GM19351 (cell line): ENCODE measurements around the gene ANXA11.

Source experiments
- ATAC-seq: cut with Tn5 transposase; IDR thresholded peaks from one replicate; pipeline ENCODE4 v1.9.1; 2021; ENCODE audit warnings: mild to moderate bottlenecking, moderate library complexity; ENCODE audit not compliant: unreplicated experiment

ANXA11 gene

DNA sequence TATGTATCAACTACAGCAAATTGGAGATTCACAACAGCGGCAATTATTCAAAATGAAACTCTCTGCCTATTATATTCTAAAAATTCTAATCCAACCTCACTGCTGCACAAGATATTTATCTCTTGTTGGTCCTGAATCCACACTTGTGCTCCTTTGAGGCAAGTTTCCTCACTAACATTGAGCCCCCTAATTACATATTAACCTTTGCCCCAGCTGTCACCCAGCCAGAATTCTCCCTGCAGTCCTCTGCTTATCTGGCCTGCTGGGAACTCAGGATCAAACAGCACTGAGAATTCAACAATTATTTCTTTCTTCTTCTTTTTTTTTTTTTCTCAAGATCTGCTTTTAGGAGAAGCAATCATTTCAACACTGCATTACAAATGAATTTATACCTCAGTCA, 94.4 kb downstream of the ANXA11 start:
- no peak for ATAC-seq

DNA sequence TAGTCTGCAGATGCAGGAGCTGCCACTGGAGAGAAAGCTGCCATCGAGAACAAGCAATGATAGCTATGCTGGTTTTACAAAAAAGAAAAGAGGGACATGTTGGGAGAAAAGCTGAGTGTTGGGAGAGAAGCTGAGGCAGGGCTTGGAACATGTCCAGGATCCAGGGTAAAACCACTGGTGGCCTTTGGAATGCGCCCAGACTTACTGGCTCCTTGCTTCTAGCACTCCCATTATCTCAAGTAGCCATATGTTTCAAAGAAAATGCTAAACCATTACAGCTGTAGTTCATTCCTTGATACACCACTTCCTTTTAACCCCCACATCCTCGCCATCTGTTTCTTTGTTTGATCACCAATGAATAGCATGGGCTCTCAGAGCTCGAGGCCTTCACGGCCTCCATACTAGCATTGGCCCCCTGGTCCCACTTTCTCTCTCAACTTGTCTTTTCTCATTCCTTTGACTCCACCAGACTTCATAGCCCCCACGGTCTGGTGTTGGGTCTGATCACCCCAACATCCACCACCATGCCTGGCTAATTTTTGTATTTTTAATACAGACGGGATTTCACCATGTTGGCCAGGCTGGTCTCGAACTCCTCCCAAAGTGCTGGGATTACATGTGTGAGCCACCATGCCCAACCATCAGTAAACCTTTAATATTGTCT, 96.6 kb downstream of the ANXA11 start:
- no peak for ATAC-seq

DNA sequence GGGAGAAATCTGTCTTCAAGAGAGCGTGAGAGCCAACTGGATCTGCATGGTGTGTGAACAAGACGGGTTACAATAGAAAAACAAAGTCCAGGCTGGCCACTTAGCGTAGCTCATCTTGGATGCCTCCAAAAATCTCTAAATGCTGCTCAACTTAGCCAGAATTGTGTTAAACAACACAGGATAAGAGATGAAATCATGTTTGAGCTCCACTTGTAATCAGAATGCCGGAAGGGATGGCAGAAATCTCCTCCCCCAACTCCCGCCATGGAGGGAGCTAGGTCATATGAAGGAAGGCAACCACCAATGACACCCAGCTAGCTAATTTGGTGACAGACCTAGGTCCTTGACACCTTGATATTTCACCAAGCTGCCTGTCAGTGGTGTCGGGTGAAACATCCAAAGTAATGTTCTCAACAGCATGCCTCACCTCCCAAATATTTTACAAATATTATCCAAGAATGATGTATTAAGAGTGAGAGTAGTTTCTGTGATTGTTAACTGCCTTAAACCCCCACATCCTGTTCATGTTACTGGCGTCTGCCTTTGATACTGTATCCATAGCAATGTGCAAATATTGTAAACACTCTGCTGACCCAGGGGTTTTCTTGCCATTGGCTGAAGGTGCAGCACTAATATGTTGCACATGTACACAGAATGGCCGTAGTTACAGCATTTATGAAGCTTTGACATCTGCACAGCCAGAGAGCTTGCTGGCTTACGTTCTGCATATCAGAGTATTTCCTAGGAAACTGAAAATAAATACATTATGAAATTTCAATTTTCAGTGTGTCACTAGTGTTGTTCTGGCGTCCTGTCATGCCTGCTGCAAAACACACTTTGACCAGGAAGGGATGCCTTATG, 101.0 kb downstream of the ANXA11 start:
- peak; percentile 64 for ATAC-seq
